HepG2 (cell line): Measurements from ENCODE around the gene FXYD5. TPM values are rescaled to one million over a fixed set of nuclear protein-coding genes. Genes with fewer than 3 reads are reported as not detected.

Experiments
- ATAC-seq: fragments of 200-7000 bp; cut with Tn5 transposase; 3 replicates; pipeline ENCODE4 v1.9.1; 2020; ENCODE audit warnings: mild to moderate bottlenecking, moderate library complexity
- BruUV-seq: library from RNA; stranded (reverse); fragments of 400-500 nt; replicated peaks from 2 replicates; lab custom pipeline; 2021; lab: Mats Ljungman, UMichigan
- CTCF ChIA-PET: fragments of 300-600 bp; formaldehyde crosslinking; extraction: SDS; loops from one replicate; lab custom pipeline; 2021; ENCODE audit warnings: low total read pairs, inconsistent platforms, low intra/inter-chr PET ratio; lab: Yijun Ruan, JAX
- POLR2A ChIA-PET: fragments of 350-600 bp; sonication (Branson Sonifier 250); formaldehyde crosslinking; loops from one replicate; lab custom pipeline; 2020; ENCODE audit warnings: antibody characterized with exemption, inconsistent platforms; lab: Yijun Ruan, JAX
- DNase-seq: peaks from one replicate; pipeline ENCODE4 v3.0.0-alpha.2; 2015; ENCODE audit warnings: low spot score
- FAIRE-seq: peaks from 3 replicates; lab custom pipeline; 2011; peaks lifted over from hg19 to GRCh38; lab: Jason Lieb, UNC
- H2AFZ ChIP-seq: one replicate; pipeline ENCODE4 v1.6.1; 2011; ENCODE audit warnings: low read length, inconsistent platforms
- H3K27ac ChIP-seq: fragments of 300-600 bp; 3 replicates; pipeline ENCODE4 v1.8.0; 2011; ENCODE audit warnings: mixed run types, mild to moderate bottlenecking, mixed read lengths, low read length, inconsistent platforms; ENCODE audit not compliant: insufficient read depth; ENCODE audit errors: extremely low read length
- H3K27me3 ChIP-seq, 2 experiments: fragments of 200-600 bp in 1 of 2; 2 replicates in 1 of 2; 3 replicates in 1 of 2; pipeline versions ENCODE4 v1.6.0 to v1.8.0; 2011; ENCODE audit warnings: low read length in 2 of 2, mild to moderate bottlenecking in 2 of 2, moderate library complexity in 2 of 2, inconsistent platforms in 1 of 2; ENCODE audit not compliant: insufficient read depth in 2 of 2, control insufficient read depth in 1 of 2
- H3K36me3 ChIP-seq, 2 experiments: fragments of 200-600 bp in 1 of 2; replicated peaks in 1 of 2; 2 replicates in 1 of 2; 3 replicates in 1 of 2; pipeline versions ENCODE4 v1.5.1 to v1.8.0; 2011; ENCODE audit warnings: low read length in 2 of 2, inconsistent platforms in 1 of 2; ENCODE audit not compliant: insufficient read depth in 2 of 2, control insufficient read depth in 1 of 2
- H3K4me1 ChIP-seq: 2 replicates; pipeline ENCODE4 v1.5.1; 2012; ENCODE audit warnings: low read length, inconsistent platforms; ENCODE audit not compliant: insufficient read depth
- H3K4me2 ChIP-seq: 2 replicates; pipeline ENCODE4 v1.6.0; 2011; ENCODE audit warnings: low read depth, low read length, inconsistent platforms
- H3K4me3 ChIP-seq, 3 experiments: fragments of 200-600 bp in 1 of 3; sonication (generic), shearing (Covaris generic) in 1 of 3; replicated peaks in 1 of 3; 2 replicates each; pipeline ENCODE4 v1.5.1; 2011 to 2016; ENCODE audit warnings: low read length in 3 of 3, inconsistent platforms in 2 of 3, low read depth in 2 of 3, mild to moderate bottlenecking in 2 of 3, control low read depth in 1 of 3, mixed read lengths in 1 of 3; ENCODE audit not compliant: insufficient read depth in 1 of 3
- H3K79me2 ChIP-seq: one replicate; pipeline ENCODE4 v1.6.1; 2011; ENCODE audit warnings: low read length, inconsistent platforms; ENCODE audit not compliant: insufficient read depth
- H3K9ac ChIP-seq: 2 replicates; pipeline ENCODE4 v1.6.0; 2011; ENCODE audit warnings: mild to moderate bottlenecking, low read depth, low read length, inconsistent platforms; ENCODE audit not compliant: insufficient read depth
- H3K9me3 ChIP-seq: 2 replicates; pipeline ENCODE4 v1.5.1; 2012; ENCODE audit warnings: mild to moderate bottlenecking, low read length
- H4K20me1 ChIP-seq: 2 replicates; pipeline ENCODE4 v1.6.0; 2011; ENCODE audit warnings: inconsistent platforms, mild to moderate bottlenecking, low read length, moderate library complexity; ENCODE audit not compliant: insufficient read depth
- CTCF ChIP-seq: sonication (generic); formaldehyde crosslinking; IDR thresholded peaks from 2 replicates; pipeline ENCODE4 v1.5.0; 2020; ENCODE audit warnings: mild to moderate bottlenecking, missing genetic modification reagents, moderate library complexity
- MAZ ChIP-seq, 2 experiments: sonication (generic) in 1 of 2; formaldehyde crosslinking in 1 of 2; IDR thresholded peaks; 2 replicates each; pipeline versions ENCODE4 v1.5.0 to v1.6.1; 2012 to 2020; ENCODE audit warnings: low read depth in 2 of 2, mild to moderate bottlenecking in 2 of 2, borderline replicate concordance in 1 of 2, improper control_type of control experiment in 1 of 2, low read length in 1 of 2, missing genetic modification reagents in 1 of 2, moderate library complexity in 1 of 2
- PCBP2 ChIP-seq: fragments of 200-400 bp; formaldehyde crosslinking; optimal IDR thresholded peaks from 2 replicates; pipeline ENCODE3; 2018; ENCODE audit warnings: low read length, low read depth; ENCODE audit not compliant: poor library complexity, severe bottlenecking
- POLR2A ChIP-seq, 2 experiments: IDR thresholded peaks; 2 replicates each; pipeline ENCODE4 v1.6.1; 2011; ENCODE audit warnings: low read depth in 2 of 2, low read length in 2 of 2, mild to moderate bottlenecking in 1 of 2, moderate library complexity in 1 of 2; ENCODE audit not compliant: insufficient read depth in 1 of 2
- POLR2AphosphoS5 ChIP-seq: IDR thresholded peaks from 2 replicates; pipeline ENCODE4 v1.6.1; 2012; ENCODE audit warnings: low read depth, low read length
- RAD21 ChIP-seq: fragments of 450-650 bp; formaldehyde crosslinking; IDR thresholded peaks from 2 replicates; pipeline ENCODE4 v1.5.0; 2020; ENCODE audit warnings: mild to moderate bottlenecking
- SALL1 ChIP-seq: sonication (generic); formaldehyde crosslinking; IDR thresholded peaks from 2 replicates; pipeline ENCODE4 v1.8.0; 2022; ENCODE audit warnings: mild to moderate bottlenecking, missing genetic modification reagents
- STAG1 ChIP-seq: sonication (generic); formaldehyde crosslinking; IDR thresholded peaks from 2 replicates; pipeline ENCODE4 v1.4.0; 2020; ENCODE audit warnings: missing genetic modification reagents
- ZBTB7A ChIP-seq: sonication (generic); formaldehyde crosslinking; IDR thresholded peaks from 2 replicates; pipeline ENCODE4 v1.8.0; 2022; ENCODE audit warnings: mild to moderate bottlenecking, missing genetic modification reagents
- ZKSCAN1 ChIP-seq: fragments of 150-350 bp; IDR thresholded peaks from 2 replicates; pipeline ENCODE4 v1.6.1; 2014; ENCODE audit warnings: low read length
- ZNF3 ChIP-seq: IDR thresholded peaks from 2 replicates; pipeline ENCODE4 v1.7.0; 2017; ENCODE audit warnings: inconsistent platforms
- ZNF468 ChIP-seq: sonication (generic); formaldehyde crosslinking; IDR thresholded peaks from 2 replicates; pipeline ENCODE4 v1.8.0; 2022; ENCODE audit warnings: mild to moderate bottlenecking, moderate library complexity, missing genetic modification reagents
- WGBS: methylation state at CpG from one replicate; pipeline ENCODE4 v1.1.6; 2017; ENCODE audit warnings: low lambda C conversion rate; 5-methylcytosine and 5-hydroxymethylcytosine counted together
- in situ Hi-C: cut with HindIII; loops from 2 replicates; pipeline ENCODE4 v1.10.0; 2017; ENCODE audit warnings: low pct_unique_long_range_greater_than_20kb; ENCODE audit not compliant: extremely low pct_ligation_motif_present
- intact Hi-C: fragments of 100-400 bp; cut with micrococcal nuclease; formaldehyde crosslinking; loops from one replicate; pipeline ENCODE4 v1.10.0; 2022; ENCODE audit not compliant: unreplicated experiment
- polyA plus RNA-seq, 8 experiments: library from polyadenylated mRNA; depleted of rRNA in 3 of 8; stranded (reverse) in 7 of 8; unstranded in 1 of 8; fragments of >200 nt; fragmentation: Illumina TruSeq in 4 of 8; extraction: Trizol in 4 of 8; gene quantifications; 2 replicates each; pipeline versions ENCODE4 v1.2.1 to v1.2.3, GENCODE V29; 2011 to 2016; ENCODE audit warnings: low read depth in 4 of 8, missing spikeins in 1 of 8, mixed read lengths in 1 of 8; ENCODE audit not compliant: insufficient read depth in 1 of 8
- total RNA-seq, 5 experiments: library from RNA; depleted of rRNA; stranded (reverse); fragments of >200 nt; fragmentation: Illumina TruSeq; extraction: Trizol; gene quantifications; 2 replicates each; pipeline ENCODE4 v1.2.3, GENCODE V29; 2016; ENCODE audit warnings: low read depth in 1 of 5
- TF ChIP-seq, protein P1 (sequence below): sonication (generic); formaldehyde crosslinking; IDR thresholded peaks from 2 replicates; pipeline ENCODE4 v1.5.1; 2020; ENCODE audit warnings: missing genetic modification reagents, mild to moderate bottlenecking, borderline replicate concordance
- TF ChIP-seq, protein P2 (sequence below): sonication (generic); formaldehyde crosslinking; IDR thresholded peaks from 2 replicates; pipeline ENCODE4 v1.8.0; 2022; ENCODE audit warnings: mild to moderate bottlenecking, missing genetic modification reagents, moderate library complexity

FXYD5 gene
- total and polyA plus RNA-seq, 2 of the 13 experiments (the other 11 are each of a cell fraction or from before 2014, with no cell fraction given) = 0.65 TPM; not detected in 1

GRCh38 chr19:35140207-35140961 lies 14.2 kb upstream of the FXYD5 start (continued):
- TF ChIP-seq, protein P1, sequence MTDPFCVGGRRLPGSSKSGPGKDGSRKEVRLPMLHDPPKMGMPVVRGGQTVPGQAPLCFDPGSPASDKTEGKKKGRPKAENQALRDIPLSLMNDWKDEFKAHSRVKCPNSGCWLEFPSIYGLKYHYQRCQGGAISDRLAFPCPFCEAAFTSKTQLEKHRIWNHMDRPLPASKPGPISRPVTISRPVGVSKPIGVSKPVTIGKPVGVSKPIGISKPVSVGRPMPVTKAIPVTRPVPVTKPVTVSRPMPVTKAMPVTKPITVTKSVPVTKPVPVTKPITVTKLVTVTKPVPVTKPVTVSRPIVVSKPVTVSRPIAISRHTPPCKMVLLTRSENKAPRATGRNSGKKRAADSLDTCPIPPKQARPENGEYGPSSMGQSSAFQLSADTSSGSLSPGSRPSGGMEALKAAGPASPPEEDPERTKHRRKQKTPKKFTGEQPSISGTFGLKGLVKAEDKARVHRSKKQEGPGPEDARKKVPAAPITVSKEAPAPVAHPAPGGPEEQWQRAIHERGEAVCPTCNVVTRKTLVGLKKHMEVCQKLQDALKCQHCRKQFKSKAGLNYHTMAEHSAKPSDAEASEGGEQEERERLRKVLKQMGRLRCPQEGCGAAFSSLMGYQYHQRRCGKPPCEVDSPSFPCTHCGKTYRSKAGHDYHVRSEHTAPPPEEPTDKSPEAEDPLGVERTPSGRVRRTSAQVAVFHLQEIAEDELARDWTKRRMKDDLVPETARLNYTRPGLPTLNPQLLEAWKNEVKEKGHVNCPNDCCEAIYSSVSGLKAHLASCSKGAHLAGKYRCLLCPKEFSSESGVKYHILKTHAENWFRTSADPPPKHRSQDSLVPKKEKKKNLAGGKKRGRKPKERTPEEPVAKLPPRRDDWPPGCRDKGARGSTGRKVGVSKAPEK = no peak
- no peak for TF ChIP-seq ZNF3 (CRISPR knock-in tag)

DNA sequence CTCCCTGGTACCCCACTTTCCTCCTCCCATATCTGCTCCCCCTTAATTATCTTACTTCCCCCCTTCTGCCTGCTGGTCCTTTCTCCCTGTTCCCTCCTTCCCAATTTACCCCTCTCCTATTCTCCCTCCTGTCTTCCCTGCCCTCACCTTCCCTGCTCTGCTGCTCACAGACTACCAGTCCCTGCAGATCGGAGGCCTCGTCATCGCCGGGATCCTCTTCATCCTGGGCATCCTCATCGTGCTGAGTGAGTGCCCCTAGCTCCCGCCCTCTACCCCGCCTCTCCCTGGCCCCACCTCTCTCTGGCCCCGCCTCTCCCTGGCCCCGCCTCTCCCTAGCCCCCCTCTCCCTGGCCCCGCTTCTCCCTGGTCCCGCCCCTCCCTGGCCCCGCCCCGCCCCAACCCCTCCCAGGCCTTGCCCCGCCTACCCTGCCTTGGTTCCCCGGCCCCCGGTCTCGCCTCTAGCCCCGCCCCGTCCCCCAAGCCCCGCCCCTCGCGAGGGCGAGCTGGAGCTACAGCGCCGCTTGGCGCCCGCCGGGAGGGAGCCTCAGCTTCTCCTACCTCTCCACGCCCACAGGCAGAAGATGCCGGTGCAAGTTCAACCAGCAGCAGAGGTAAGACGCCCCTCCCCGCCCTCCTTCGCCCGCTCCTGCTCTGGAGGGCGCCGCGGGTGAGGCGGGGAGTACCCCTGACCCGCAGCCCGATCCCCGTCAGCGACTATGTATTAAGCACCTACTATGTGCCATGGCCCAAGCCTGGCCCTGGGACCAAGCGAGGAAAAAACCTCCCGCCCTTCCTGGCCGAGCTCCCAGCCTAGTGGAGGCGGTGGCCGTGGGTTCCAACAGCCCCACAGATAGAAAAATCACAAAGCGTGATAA lies 13.3 kb upstream of the FXYD5 start:
- no peaks in the 10 kb centered on the region for H3K79me2 ChIP-seq
- no peaks in the 10 kb centered on the region for H3K36me3 ChIP-seq
- no peaks in the 10 kb centered on the region for H3K9me3 ChIP-seq
- peak overlapping the region in 2 of 3 experiments; percentile 34 to 81; a peak in 2 of 6 replicates for H3K4me3 ChIP-seq
- FAIRE-seq (no peak), DNase-seq (peak; percentile 38), ATAC-seq (peak; percentile 37)
- ChIA-PET CTCF (interaction anchor here (1.3 kb wide), 1 partner anchor 75 kb away, joined by 4 read pairs; no protein-coding TSS in a partner anchor), POLR2A (interaction anchor here (0.8 kb wide), 1 partner anchor 235 kb away, joined by 3 read pairs; no protein-coding TSS in a partner anchor)
- peak overlapping the region; percentile 26; the same call in 1 of the 2 replicates for H3K9ac ChIP-seq
- H3K27me3 ChIP-seq = no peaks in the 10 kb centered on the region; a peak in 2 of 5 replicates
- no TSS peak for BruUV-seq
- no peak overlapping the region for H3K27ac ChIP-seq
- WGBS = 51% methylated on average over 40 of the region's 48 CpGs
- intact Hi-C loops = no loop called here
- H3K4me2 ChIP-seq = peak overlapping the region; percentile 100
- peaks cover 47% of the 10 kb centered on the region for H3K4me1 ChIP-seq
- H4K20me1 ChIP-seq = no peaks in the 10 kb centered on the region
- H2AFZ ChIP-seq = no peak overlapping the region
- in situ Hi-C loops = no loop called here
- TF ChIP-seq SALL1 (CRISPR knock-in tag) (0 out of 2 replicates have a peak, but pooled peaks have one; percentile 15), POLR2AphosphoS5 (peak; percentile 60; the same call in 1 of the 2 replicates), ZNF468 (CRISPR knock-in tag) (no peak), ZBTB7A (CRISPR knock-in tag) (no peak), PCBP2 (peak; percentile 95), POLR2A (IDR thresholded peaks at IDR 0.05; ENCODE audit: insufficient read depth in 1 of 2, low read depth in 2 of 2, low read length in 2 of 2) (peak in 1 of 2 experiments; percentile 55; a peak in 1 of 4 replicates), STAG1 (CRISPR knock-in tag) (peak; percentile 51), MAZ (IDR thresholded peaks at IDR 0.05; ENCODE audit: borderline replicate concordance, low read depth, low read length) (0 out of 2 replicates have a peak, but pooled peaks have one; percentile 48), MAZ (CRISPR knock-in tag; IDR thresholded peaks at IDR 0.05; ENCODE audit: low read depth) (no peak), ZKSCAN1 (peak; percentile 93), CTCF (CRISPR knock-in tag) (peak; percentile 75), RAD21 (CRISPR knock-in tag) (peak; percentile 44; the same call in 1 of the 2 replicates)
- TF ChIP-seq, protein P2, sequence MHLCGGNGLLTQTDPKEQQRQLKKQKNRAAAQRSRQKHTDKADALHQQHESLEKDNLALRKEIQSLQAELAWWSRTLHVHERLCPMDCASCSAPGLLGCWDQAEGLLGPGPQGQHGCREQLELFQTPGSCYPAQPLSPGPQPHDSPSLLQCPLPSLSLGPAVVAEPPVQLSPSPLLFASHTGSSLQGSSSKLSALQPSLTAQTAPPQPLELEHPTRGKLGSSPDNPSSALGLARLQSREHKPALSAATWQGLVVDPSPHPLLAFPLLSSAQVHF (CRISPR knock-in tag) = 0 out of 2 replicates have a peak, but pooled peaks have one; percentile 26
